A172 (cell line): ENCODE measurements around the gene UBFD1. TPM values are rescaled to one million over a fixed set of nuclear protein-coding genes. Genes with fewer than 3 reads are reported as not detected.
"Not testable (repeated sequence)": the region's sequence is repeated elsewhere in the genome, so short reads cannot be mapped to it uniquely, and the experiment has no call there.

Source experiments
- DNase-seq: peaks from one replicate; pipeline ENCODE4 v3.0.0-alpha.2; 2015; ENCODE audit warnings: low spot score
- total RNA-seq: library from RNA; depleted of rRNA; stranded (reverse); fragments of >200 nt; shearing (Covaris generic); gene quantifications from 2 replicates; pipeline ENCODE4 v1.2.3, GENCODE V29; 2014; rRNA removed

The UBFD1 gene, protein sequence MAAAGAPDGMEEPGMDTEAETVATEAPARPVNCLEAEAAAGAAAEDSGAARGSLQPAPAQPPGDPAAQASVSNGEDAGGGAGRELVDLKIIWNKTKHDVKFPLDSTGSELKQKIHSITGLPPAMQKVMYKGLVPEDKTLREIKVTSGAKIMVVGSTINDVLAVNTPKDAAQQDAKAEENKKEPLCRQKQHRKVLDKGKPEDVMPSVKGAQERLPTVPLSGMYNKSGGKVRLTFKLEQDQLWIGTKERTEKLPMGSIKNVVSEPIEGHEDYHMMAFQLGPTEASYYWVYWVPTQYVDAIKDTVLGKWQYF
- total RNA-seq: 153 and 157 TPM in 2 replicates

DNA sequence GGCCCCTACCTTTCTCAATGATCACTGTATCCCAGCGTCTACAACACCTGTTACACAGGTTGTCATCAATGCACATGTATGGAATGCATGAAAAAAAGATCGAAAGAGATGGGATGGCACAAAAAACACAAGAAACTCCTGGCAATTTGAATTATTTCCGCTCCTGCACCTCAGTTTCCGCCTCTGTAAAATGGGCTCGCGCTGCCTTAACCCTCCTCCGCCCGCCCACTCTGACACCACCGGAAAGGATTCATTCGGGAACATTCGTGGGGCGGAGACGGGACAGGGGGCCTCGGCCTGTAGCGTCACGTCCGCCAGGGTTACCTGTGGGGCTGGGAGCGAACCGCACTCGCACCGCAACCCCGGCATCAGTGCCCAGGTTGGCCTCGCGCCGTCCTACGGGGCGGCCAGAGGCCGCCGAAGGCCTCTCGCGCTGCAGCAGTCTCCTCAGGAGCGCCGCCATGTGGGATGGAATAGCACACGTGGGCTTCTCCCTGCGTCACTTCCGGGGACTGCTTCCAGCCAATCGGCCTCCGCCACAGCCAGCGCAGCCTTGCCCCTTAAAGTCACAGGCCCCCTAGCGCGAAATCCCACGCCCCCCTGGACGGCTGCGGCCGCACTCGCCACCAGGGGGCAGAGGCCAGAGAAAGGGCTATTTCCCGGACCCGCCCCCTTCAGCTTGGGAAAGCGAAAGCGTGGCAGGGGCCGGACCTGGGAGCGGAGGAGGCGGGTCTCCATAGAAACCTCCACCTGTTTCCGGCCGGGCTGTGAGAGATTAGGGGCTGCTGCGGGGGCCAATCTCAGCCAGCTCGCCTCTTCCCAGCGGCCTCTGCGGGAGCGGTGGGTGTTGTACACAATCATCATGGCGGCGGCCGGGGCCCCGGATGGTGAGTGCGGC is at the start of gene UBFD1, which contains the start of gene EARS2:
Gene UBFD1 (plus strand): TSS at position 847 of the 898 bp plus-strand sequence. CDS start 16 bp downstream, at position 863.
Gene EARS2 (minus strand): TSS at position 470 of the 898 bp plus-strand sequence. CDS start 7 bp downstream, at position 463.
- peak; percentile 99 for DNase-seq

DNA sequence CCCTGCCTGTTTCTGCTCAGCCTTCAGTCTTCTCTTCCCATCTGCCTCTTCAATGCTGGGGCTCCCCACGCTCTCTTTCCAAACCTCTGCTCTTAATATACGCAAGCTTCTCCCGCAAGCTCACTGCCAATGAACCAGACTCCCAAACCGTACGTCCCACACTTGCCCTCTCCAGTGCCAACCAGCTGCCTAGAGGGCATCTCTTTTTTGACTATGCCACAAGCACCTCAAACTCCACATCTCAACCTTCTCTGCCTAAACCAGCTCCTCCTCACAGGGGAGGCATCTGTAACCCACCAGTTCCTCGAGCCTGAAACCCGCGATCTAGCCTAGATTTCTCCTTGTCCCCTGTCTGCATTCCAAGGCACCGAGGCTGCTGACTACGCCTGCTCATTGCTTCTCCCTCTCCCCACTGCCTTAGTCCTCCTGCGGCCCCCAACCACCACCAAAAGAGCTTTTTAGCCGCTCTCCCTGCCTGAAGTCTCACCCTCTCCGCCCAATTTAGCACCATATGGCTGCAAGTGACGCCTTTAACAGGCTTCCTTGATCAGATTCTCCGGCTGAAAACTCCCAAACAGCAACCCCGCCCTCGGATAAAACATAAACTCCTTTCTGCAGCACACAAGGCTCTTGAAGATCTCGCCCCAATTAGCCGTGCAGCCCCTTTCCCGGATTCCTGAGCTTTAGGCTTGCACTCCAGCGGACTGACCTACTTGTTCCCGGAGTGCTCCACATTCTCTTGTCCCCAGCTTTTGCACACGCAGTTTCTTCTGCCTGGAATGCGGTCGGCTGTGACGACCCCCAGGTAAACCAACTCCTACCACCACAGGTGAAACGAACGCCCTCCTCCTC is 48.7 kb upstream of the UBFD1 start:
- DNase-seq: no peak

DNA sequence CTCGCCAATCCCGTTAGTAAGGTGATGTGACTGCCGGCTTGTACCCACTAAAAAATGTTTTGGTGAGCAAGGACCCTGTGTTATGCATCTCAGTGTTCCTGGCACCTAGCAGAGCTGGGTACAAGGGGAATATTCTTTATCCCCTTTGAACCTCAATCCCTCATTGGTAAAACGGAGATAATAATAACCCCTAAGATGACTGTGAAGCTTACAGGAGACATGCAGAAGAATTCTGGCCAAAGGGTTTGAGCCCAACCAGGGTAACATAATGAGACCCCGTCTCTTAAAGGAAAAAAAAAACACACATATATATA is 48.1 kb upstream of the UBFD1 start:
- no peak for DNase-seq

DNA sequence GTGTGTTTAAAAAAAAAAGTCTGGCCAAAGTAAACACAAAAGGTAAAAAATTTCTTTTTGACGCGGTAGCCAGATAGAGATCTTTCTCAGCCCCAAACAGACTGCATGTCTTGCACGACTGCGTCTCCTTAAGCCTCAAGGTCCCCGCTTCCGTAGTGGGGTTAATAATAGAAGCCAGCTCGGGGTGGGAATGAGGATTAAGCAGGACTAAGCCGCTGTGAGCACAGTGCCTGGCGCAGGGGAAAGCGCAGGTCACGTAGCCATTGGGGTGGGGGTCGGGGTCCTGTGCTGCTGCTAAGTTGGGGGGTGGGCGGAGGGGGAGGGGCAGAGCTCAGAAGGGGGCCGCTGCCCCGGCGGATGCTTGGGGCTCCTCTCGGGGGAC is 47.8 kb upstream of the UBFD1 start:
- no peak for DNase-seq

DNA sequence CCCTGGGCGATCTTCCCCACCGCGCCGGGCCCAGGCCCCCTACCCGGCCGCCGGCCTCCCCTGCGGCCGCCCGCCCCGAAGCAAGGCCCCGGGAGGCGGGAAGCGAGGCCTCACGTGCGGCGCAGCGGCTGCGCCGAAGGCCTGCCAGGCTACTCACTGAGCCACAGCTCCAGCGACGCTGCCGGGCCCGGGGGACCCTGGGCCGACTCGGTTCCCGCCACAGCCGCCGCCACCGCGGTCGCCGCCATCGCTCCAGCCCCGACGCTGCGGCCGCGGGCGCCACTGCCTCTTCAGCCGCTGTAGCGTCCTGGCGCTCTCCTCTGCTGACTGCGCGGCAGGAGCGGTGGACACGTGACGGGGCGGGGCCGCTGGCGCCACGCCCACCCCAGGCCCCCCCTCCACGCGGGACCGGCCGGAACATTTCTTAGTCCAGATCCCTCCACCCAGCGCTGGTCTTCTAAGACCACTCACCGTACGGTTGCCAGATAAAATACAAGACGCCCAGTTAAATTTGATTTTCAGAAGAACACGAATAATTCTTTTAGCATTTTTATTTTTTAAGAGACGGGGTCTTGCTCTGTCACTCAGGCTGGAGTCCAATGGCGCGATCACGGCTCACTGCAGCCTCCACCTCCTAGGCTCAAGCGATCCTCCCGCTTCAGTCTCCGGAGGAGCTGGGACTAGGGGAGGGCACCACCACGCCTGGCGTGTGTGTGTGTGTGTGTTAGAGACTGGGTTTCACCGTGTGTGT is 47.2 kb upstream of the UBFD1 start, which contains the start of gene GGA2:
Gene GGA2 (minus strand): TSS at position 331 of the 751 bp plus-strand sequence. CDS start 83 bp downstream, at position 248.
- peak; percentile 61 for DNase-seq

DNA sequence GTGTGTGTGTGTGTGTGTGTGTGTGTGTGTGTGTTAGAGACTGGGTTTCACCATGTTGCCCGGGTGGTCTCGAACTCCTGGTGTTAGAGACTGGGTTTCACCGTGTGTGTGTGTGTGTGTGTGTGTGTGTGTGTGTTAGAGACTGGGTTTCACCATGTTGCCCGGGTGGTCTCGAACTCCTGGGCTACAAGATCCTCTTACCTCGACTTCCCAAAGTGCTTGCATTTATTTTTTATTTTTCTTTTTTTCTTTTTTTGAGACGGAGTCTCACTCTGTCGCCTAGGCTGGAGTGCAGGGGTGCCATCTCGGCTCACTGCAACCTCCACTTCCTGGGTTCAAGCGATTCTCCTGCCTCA is 46.6 kb upstream of the UBFD1 start:
- not testable (repeated sequence) for DNase-seq

DNA sequence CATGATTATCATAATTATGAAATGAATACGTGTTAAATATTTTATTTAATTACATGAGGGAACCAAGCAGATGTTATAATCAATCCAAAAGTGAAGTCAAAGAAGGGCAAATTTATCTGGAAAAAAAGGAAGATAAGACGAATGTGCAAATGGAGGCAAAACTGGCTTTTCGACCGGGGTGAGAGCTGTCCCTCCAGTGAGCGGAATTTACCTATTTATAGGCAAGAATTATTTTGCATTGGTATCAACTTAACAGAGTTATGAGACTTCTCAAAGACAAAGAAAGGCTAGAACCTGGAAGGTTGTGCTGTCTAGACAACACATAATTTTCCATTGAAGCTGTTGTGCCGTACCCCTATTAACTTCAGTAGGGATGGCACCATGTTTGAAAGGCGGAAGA is 45.8 kb upstream of the UBFD1 start:
- no peak for DNase-seq

DNA sequence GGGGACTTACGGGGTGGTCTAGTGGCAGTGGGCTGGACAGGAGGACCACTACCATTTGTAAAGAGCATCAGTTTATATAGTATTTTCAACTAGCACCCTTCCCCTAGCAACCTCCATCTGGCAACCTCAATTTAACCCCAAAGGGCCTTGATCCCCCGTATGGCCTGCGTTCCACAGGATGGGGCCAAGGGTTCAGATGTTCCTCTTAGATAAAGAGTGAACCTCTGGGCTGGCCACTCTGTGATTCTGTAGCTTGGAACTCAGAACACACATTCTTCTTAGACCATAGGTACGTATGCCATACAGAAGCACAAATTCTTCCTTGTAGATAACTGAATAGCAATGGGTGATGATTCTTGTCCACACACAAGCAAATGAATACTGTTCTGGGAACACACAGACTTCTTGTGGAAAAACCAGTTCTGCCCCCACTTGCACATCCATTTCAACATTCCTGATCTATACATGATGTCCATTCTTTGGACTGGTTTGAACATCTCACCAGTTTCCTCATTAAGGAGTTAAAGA is 45.3 kb upstream of the UBFD1 start:
- DNase-seq: no peak

DNA sequence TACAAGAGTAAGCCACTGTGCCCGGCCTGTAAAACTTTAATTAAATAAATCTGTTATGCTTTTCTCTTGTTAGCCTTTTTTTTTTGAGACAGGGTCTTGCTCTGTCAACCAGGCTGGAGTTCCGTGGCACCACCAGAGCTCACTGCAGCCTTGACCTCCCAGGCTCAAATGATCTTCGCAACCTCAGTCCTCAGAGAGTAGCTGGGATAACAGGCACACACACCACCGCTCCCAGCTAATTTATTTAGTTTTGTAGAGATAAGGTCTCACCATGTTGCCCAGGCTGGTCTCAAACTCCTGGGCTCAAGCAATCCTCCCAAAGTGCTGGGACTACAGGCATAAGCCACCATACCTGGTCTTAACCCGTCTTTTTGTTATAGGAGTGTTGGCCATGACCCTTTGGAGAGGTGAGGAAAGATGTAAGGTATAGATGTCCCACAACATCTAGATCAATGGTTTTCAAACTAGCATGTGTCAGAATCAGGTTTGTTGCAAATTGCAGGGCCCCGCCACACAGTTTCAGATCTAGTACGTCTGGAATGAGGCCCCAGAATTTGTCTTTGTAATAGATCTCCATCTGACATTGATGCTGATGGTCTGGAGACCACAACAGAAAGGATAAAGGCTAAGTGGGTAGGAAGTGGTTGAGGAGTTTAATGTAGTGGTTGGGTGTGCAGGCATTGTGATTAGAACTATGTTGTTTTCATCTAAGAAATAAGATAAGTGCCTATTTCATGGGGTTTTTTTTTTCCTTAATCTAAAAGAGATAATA is 43.0 kb upstream of the UBFD1 start:
- no peak for DNase-seq

DNA sequence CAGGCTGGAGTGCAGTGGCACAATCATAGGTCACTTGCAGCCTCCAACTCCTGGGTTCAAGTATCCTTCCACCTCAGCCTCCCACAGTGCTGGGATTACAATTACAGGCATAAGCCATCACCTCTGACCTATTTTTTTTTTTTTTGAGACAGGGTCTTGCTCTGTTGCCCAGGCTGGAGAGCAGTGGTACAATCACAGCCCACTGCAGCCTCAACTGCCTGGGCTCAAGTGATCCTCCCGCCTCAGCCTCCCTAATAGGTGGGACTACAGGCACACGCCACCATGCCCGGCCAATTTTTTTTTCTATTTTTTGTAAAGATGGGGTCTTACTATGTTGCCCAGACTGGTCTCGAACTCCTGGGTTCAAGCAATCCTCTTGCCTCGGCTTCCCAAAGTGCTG is 41.6 kb upstream of the UBFD1 start:
- DNase-seq: no peak

DNA sequence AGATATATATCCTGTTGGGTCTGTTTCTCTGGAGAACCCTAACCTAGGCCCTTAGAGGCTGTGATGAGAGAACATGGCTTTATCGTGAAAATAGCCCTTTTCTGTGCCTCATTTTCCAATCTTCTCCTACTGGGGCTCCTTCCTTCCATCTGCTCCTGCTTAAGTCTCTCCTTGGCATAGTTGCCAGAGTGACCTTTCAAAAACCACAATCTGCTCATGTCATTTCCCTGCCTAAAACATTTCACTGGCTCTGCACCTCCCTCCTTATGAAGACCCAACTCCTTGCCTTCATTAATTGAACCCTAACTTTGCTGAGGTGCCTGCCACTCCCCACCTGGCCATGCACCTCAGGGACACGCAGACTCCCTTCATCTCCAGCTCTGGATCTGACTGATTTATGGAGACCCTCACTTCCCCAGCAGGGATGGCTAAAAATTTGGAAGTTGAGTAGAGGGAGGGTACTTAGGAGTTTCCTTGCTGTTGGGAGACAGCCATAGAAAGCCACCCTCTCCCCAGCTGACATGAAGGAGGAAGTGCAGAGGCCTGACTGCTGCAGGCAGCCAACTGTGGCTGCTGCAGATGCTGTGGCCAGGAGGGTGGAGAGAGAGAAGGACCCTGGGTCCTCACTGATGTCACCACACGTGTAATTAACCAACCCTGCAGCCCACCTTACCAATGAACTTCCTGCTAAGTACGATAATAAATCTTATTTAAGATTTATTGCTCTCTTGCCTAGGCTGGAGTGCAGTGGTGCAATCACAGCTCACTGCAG is 41.0 kb upstream of the UBFD1 start:
- no peak for DNase-seq

DNA sequence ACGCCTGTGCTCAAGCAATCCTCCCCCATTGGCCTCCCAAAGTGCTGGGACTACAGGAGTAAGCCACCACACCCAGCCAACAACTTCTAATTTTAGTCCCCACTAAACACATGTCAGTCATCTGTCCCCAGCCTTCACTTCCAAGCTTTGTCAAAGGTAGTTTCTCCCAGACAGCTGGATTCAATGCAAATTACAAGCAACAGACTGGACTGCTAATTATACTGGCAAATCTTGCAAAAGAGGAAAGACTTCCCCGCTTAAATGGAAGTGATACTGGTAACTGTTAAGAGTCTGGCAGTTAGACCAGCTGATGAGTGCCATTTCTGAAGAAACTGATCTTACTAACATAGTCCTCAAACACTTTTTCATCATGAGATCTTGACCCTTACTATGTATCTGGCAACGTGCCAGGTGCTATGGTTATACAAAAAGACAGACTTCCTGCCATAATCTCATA is 39.1 kb upstream of the UBFD1 start:
- DNase-seq: no peak

DNA sequence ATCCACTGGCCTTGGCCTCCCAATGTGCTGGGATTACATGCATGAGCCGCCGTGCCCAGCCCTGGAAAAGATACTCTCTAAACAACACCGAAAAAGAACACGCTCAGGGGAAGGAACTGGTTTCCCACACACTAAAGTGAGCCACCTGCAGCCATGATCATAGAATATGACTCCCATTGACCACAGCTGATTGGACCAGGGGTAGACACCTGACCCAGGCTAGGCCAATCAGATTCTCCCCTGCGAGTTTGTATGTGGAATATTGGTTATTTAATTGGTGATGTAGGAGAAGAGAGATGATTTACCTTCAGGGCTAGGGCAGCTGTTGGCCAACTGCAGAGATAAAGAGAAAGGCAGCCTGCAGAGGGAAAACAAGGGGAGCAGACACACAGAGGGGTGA is 38.2 kb upstream of the UBFD1 start:
- DNase-seq: no peak

DNA sequence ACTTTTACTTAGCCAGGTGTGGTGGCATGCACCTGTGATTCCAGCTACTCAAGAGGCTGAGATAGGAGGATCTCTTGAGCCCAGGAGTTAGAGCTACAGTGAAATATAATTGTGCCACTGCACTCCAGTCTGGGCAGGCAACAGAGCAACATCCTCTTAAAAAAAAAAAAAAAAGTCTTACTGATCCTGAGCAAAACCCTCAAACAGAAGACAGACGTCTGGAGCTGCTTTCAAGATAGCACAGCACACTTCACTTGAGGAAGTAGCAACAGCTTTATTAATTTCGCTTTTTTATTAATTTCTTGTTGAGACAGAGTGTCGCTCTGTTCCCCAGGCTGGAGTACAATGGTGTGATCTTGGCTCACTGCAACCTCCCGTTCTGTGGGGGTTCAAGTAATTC is 37.0 kb upstream of the UBFD1 start:
- DNase-seq: no peak

DNA sequence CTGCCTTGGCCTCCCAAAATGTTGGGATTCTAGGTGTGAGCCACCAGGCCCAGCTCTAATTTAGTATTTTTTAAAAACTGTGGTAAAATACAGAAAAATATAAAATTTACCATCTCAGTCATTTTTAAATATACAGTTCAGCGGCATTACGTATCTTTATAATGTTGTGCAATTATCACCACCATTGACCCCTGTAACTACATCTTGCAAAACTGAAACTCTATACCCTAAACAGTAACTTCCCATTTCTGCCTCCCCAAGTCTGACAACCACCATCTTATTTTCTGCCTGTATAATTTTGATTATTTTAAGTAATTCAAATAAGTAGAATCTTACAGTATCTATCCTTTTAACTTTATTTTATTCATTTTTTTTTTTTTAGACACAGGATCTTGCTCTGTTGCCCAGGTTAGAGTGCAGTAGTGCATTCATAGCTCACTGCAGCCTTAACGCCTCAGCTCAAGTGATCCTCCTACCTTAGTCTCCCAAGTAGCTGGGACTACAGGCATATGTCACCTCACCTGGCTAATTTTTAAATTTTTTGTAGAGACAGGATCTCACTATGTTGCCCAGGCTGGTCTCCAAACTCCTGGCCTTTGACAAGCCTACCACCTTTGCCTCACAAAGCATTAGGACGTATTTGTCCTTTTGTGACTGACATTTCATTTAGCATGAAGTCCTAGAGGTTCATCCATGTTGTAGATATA is 36.3 kb upstream of the UBFD1 start:
- no peak for DNase-seq

DNA sequence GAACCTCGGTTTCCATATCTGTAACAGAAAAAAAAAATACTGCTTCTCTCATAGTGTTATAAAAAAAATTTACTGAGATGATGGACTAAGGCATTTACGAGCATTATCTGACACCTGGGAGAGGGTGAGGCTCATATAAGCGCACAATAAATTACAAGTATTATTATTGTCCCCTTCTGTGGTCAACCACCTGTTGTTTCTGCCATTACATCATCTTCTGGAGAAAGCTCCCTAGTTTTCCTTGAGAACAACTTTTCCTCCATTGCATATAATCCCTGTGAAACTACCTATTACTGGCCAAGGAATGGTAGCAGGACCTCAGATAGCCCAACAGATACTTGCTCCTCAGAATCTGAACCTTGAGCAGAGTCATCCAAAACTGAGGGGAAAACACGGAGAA is 35.6 kb upstream of the UBFD1 start:
- DNase-seq: no peak

DNA sequence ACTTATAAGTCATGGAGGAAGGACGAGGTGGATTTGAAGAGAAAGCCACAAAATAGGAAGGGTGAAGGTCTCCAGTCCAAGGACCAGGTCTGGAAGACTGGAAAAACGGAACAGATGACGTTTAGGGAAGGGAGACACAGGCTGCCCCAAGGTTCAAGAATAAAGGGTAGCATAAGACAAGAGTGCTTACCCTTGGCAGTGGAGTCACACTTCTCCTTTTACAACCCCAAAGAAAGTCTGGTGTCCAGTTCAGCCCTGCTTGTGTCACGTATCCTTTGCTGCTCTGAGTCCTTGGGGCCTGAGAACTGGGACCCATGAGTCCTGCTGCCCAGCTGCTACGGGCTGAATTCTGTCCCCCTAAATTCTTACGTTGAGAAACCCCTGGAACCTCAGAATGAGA is 34.2 kb upstream of the UBFD1 start:
- DNase-seq: no peak

DNA sequence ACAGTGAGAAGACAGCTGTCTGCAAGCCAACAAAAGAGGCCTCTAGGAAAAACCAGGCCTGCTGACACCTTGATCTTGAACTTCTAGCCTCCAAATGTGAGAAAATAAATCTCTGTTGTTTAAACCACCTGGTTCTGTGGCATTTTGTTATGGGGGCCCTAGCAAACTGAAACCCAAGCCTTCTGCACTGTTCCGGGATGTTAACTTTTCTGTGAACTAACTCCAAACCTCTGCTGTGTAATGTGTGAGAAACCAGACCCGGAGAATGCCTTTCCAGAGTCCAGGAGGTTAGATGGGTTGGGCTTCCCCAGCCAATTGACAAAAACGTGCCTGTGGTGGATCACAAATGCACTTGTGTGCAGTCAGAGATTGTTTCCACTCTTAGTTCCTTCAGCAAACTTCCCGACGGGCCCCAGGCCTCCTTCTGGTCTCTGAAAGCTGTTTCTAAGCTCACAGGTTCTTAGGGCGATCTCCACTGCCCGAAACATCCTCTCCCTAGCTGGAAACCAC is 33.6 kb upstream of the UBFD1 start:
- DNase-seq: no peak

DNA sequence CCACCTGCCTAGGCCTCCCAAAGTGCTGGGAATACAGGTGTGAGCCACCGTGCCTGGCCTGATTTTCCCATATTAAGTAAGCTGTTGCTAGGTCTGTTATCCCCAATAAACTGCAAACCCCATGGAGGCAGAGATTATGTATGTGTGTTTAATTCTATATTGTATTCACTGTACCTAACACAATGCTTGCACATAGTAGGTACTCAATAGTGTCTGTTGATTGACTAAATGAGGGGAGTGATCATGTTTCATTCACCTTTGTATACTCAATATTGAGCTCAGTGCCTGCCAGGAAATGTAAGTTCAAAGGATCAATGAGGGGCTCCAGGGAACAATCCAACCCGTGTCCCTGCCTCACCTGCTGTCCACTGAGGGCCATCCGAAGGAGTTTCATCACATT is 32.6 kb upstream of the UBFD1 start:
- DNase-seq: no peak
